Measurements from ENCODE around the gene MADD.

DNA sequence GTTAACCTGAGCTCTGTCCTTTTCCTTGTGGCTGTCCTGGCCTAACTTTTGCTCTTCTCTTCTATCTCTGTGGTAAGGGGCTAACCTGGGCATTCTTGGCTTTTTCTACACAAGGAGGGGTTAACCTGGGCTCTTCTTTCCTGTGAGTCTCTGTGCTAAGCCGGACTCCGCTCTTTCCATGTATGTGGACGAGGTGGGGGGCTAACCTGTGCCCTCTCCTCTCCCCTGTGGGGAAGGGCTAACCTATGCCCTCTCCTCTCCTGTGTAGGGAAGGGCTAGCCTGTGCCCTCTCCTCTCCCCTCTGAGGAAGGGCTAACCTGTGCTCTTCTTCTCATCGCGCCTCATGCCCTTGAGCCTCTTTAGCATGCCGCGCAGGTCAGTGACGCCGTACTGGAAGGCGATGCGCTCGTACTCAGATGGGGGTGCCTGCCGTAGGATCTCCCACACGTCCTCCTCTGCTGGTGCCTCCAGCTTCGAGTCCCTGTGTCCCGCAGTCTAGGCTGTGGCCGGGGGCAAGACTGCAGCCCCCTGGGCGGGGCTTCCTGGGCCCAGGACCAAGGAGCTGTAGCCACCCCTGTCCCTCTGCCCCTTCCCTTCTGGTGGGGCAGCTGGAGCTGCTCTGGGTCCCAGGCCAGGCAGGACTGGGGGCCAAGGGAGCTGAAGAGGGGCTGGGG lies 76.1 kb downstream of the MADD start:
- TF ChIP-seq, protein P1, sequence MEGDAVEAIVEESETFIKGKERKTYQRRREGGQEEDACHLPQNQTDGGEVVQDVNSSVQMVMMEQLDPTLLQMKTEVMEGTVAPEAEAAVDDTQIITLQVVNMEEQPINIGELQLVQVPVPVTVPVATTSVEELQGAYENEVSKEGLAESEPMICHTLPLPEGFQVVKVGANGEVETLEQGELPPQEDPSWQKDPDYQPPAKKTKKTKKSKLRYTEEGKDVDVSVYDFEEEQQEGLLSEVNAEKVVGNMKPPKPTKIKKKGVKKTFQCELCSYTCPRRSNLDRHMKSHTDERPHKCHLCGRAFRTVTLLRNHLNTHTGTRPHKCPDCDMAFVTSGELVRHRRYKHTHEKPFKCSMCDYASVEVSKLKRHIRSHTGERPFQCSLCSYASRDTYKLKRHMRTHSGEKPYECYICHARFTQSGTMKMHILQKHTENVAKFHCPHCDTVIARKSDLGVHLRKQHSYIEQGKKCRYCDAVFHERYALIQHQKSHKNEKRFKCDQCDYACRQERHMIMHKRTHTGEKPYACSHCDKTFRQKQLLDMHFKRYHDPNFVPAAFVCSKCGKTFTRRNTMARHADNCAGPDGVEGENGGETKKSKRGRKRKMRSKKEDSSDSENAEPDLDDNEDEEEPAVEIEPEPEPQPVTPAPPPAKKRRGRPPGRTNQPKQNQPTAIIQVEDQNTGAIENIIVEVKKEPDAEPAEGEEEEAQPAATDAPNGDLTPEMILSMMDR (IDR thresholded peaks at IDR 0.05): no peak
- TF ChIP-seq POLR2A (IDR thresholded peaks at IDR 0.05) (no peak), POLR2AphosphoS5 (IDR thresholded peaks at IDR 0.05) (no peak)
